NCI-H345 (cell line): ENCODE results near the gene SLAIN1.

Experiments
- DNase-seq: peaks from one replicate; lab custom pipeline; 2025; lab: John Stamatoyannopoulos, UW

The SLAIN1 gene

DNA sequence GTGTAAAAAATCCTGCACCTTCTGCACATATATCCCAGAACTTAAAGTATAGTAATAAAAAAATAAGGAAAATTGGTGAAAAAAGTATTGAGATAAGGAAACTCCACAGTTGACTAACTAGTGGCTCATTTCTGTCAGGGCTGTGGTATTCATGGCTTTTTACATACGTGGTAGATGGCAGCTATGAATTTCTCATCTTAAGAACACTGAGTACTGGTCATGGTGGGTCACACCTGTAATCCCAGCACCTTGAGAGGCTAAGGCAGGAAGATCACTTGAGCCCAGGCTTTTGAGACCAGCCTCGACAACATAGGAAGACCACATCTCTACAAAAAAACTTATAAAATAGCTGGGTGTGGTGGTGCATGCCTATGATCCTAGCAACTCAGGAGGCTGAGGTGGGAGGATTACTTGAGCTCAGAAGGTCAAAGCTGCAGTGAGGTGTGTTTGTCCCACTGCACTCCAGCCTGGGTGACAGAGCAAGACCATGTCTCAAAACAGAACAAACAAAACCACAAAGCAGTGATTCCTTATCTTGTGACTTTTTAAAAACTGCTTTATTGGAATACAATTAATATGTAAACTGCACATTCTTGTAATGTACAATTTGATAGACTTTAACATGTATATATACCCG is 16.8 kb downstream of the SLAIN1 start:
- DNase-seq = no peak

DNA sequence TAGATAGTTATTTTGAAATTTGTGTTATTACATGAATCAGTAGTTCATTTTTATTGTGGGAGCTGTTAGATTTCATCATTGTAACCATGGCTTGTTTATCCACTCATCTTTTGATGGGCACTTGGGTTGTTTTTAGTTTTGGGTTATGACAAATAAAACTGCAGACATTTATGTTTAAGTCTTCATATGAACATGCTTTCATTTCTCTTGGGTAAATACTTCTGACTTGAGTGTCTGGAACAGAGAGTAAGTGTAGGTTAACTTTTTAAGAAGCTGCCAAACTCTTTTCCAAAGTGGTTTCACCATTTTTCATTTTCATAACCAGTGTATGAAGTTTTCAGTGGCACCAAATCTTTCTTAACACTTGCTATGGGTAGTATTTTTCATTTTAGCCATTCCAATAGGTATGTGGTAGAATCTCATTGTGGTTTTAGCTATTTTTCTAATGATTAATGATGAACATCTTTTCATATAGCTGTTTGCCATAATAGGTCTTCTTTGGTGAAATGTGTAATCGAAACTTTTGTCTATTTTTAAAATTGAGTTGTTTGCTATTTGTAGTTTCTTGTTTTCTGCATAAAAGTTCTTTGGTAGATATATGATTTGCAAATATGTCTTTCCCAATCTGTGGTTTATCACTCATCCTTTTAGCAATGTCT is 17.9 kb downstream of the SLAIN1 start:
- no peak for DNase-seq

DNA sequence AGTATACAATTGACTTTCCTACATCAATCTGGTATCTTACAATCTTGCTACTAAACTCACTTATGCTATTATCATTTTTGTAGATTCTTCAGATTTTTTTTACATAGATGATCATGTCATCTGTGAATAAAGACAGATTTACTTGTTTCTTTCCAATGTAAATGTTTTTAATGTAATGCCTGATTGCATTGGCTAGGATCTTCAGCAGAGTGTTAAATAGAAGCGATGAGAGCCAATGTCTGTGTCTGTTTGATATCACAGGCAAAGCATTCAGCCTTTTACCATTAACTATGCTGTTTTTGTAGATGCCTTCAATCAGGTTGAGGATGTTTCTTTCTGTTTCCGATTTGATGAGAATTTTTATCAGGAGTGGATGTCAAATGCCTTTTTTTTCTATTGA is 19.2 kb downstream of the SLAIN1 start:
- DNase-seq = no peak

DNA sequence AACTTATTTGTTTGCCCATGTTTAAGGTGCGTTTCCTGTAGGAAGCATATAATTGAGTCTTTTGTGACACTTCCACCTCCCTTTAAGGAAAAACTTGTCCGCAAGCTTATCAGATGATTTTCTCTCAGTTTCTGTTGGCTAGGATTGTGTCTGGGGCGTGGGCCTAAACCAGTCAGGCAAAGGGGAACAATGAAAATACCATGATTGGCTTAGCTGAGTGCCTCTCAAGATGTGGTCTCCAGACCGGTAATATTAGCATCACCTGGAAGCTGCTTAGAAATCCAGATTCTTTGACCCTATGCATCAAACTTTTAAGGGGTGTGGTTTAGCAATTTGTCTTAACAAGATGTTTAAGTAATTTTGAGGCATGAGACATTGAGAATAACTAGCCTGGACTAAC is 20.0 kb downstream of the SLAIN1 start:
- DNase-seq = no peak

DNA sequence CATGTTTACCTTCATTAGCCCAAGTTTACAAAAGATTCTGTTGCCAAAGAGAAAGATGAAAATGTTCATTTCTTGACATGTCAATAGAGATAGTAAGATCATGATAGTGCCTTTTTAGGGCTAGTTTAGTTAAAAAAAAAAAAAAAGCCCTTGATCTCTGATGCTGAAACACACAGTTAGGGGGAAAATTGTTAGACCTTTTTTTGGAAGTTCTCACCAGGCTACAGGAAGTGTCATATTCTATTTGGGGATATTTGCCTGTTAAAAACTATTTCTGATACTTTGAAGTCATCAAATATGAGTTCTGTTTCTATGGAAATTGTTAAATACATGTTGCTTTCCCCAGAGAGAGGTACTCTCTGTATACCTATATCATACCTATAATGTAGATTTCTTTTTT is 21.6 kb downstream of the SLAIN1 start:
- no peak for DNase-seq

DNA sequence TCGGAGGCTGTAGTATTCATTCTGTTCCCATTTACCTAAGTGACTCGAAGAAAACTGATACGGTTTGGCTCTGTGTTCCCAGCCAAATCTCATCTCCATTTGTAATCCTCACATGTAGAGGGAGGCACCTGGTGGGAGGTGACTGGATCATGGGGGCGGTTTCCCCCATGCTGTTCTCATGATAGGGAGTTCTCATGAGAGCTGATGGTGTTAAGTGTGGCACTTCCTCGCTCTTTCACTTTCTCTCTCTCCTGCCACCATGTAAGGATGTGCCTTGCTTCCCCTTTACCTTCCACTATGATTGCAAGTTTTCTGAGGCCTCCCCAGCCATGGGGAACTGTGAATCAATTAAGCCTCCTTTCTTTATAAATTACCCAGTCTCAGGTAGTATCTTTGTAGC is 23.5 kb downstream of the SLAIN1 start:
- no peak for DNase-seq

DNA sequence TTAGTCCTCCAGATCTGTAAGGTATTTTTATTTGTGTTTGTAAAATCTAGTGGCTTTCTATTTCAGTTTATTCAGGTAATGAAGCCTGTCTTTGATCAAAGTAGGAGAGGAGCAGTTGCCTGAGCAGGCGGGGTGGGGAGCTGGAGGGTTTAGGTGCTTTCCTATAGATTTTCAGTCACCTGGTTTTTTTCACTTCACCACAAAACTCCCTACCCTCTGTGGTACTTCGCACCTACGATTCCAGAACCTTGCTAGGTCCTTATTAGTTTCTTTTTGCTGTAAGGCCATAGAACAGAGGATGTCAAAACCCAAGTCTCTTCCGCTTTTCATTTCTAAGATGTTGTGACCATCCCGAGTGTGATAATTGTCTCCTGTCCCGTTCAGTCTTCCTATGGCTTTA is 26.6 kb downstream of the SLAIN1 start:
- no peak for DNase-seq

DNA sequence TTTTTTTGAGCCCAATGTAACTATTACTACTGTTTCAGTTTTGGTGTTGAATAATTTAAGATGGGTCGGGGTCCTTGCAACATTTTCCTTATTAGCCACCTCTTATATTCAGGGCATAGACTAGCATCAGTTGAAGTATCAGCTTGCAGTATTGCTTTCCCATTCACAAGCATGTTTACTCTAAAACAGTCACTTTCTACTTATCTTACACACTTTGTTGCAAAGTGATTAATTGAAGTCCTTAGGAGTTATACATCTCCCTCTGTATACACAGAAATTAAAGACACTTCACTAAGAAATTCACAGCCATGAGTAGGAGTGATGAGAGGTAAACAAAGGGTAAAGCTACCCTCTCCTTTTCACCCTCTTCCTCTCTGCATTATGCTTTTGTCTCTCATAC is 27.6 kb downstream of the SLAIN1 start:
- no peak for DNase-seq

DNA sequence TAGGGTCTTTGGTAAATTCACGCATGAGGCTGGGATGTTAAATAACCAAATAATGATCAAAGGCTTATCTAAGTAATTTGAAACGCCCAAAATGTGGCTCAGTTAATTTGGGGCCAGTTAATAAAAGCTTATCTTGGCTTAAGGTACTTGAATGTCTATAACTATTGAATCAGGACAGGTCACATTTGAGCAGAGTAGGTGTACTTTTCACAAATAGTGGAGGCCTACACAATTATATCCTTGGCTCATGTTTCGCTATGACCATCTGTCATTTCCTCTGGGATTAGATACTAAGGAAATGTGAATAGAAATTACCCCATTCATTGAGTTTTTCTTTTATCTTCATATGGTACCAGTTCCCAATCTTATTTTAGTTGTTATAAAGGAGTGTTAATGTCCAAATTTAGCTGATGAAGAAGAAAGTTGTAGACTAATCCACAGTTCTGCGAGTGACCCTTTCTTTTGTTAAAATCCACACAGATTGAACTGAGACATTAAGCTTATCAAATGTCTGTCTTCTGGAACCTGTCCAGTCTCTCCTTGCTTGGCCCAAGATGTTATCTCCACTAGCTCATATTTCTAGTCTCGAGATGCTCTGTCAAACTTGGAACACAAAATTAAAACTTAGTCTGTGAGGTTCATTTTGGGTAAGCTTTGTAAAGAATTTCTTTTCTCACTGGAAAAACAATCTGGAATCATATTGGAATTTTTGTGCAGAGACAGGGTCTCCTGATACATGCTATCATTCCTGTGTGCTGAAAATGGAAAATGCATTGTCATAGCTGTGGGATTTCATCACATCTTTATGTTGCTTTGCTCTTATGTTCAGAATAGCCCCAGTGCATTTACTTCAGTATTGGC is 31.0 kb downstream of the SLAIN1 start:
- DNase-seq = no peak

DNA sequence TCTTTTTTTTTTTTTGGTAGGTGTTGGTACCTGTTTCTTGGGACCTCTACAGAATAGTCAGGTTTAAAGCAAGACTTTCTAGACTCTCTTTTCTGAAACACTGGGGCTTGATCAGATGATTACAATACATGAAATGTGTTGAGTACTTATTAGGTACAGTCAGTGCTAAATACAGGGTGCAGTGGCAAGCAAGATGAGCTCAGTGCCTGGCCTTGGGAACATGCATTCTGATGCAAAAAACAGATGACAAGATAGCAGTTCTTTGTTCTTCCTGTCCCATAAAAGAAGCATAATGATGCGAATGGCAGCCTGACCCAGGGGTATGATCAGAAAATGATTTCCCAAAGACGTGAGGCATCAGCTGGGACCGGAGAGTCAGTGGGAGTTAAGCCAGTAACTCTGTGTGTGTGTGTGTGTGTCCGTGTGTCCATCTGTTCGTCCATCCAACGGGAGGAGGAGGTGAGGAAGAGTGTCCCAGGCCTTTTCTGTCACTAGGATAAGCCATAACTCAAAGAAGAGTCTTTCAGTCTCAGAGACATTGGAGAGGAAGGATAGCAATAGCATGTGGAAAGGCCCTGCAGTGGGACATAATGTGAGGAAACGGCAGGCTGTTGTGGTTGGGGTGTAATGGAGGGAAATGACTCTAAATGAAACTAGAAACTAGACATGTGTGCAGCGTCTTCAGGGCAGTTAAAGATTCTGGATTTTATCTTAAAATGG is 32.2 kb downstream of the SLAIN1 start:
- DNase-seq = no peak

DNA sequence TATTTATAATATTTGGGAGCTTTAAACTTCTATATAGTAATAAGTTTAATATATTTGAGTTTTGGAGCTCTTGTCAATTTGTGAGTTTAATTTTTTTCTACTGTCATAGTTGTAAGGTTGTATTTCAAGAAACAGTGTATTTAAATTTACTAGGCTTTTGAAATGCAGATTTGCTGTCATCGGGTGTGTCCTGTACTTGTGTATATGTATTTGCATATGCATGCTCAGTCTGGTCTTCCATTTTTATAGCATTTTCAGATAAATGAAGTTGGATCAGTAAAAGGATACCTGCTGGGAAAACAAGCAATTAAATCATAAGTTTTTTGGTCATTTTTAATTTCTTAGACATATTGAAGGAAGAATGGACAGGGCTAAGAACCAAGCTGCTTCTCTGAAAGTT is 33.1 kb downstream of the SLAIN1 start:
- DNase-seq = no peak

DNA sequence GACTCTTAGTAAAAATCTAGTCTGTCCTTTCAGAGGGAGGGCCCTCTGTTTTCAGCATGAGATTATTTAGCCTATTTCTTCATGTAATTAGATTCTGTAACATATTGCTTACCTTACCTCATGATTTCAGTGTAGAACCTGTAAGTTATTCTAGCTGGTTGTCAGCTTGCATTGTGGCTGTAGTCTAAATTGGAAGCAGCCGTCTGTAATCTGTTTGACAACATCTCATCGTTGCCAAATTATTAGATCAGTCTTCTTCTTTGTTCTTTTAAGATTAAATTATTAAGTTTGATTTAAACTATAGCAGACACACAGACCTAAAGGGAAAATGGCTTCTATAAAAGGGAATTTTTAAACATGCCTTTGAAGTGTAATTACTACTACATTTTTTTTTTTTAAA is 34.8 kb downstream of the SLAIN1 start:
- no peak for DNase-seq

DNA sequence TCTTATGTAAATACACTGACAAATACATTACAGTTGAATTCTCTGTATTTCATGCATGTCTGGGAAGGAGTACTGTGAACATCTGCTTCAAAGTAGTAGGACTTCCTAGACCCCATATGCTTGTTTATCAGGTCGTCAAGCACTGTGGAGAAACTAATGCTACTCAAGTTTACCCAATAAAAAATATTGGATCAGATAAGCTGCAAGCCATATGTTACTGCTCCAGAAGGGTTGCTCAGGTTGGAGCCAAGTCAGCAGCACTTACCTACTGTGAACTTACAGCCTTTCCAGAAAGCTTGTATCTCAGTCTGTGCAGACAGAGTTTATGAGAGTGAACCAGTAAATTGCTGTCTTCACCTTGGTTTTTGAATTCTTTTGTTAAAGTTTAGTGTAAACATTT is 36.2 kb downstream of the SLAIN1 start:
- DNase-seq = no peak

DNA sequence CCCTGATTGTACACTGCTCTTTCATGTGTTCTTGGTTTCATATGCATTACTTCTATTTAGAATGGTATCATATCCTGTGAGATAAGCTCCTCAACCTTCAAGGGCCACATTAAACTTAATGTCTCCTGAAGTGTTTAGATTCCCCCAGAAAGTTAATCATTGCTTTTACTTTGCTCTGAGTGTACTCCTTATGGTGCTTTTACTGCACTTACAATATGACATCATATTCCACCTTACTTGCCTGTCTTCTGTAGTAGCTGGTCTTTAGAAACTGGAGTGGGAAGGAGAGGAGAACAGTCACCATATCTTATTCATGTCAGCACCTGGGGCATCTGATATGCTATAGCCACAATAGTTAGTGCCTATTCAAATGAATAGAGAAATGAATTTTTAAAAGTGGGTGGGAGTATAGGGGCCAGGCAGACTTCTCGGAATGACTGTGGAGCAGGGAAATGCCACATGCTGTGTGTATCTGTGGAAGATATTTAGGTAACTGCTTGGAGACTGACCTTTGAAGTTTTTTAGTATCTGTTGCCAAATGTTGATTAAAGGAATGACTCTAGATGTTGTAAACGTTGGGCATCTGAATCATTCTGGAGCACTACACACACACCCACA is 40.2 kb downstream of the SLAIN1 start:
- DNase-seq = no peak

DNA sequence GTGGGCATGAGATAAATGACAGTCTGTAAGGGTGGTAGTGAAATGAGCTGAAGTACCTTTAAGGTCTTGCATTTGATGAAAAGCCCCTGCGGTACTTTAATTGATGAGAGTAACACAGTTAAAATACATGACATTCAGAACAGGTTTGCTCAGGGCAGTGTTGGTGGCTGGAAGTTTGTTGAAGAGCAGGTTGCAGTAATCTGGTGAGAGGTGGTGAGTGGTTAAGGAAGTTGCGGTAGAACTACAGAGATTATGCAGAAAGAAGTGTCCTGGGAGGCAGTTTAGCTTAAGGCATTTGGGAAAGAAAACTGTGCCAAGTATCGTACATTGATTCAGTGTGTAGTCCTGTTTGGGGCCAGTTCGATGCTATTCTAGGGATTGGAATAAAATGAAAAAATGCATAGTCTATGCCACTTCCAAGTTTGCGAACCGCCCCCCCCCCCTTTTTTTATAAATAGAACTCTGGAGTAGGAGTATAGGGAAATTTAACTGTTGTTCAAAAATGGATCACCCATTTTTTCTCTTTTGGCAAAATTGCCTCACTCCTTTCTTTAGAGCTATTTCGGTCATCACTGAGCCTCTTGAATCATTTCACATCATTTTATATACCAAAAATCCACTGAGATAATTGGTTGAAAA is 42.7 kb downstream of the SLAIN1 start:
- no peak for DNase-seq

DNA sequence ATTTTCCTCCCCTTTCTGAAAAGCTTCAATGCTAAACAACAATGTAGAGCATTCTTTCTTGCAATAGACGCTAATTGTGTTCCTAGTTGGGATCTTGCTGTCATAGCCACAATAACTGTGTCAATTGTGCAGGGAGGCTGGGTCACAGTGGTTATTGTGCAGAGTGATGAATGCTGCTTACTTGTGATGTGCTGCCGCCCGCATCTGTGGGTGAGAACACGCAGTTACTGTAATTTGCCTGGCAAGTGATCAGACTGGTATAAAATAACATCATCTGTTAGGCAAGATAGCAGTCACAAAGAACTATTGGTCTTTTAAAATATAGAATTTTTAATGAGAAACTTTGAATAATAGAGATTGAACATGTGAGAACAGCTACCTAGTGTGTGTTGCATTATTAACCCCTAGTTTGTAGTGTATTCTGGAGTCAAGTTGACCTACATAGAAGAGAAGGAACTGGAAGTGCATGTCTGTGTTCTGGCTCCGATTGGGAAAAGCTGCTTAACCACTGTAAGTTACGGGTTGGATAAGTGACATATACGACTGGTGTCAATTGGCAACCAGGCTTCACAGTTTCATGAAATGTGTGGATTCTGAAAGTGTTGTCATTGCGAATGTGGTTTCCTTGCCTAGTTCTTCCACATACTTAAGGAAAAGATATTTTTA is 43.6 kb downstream of the SLAIN1 start:
- DNase-seq = no peak

DNA sequence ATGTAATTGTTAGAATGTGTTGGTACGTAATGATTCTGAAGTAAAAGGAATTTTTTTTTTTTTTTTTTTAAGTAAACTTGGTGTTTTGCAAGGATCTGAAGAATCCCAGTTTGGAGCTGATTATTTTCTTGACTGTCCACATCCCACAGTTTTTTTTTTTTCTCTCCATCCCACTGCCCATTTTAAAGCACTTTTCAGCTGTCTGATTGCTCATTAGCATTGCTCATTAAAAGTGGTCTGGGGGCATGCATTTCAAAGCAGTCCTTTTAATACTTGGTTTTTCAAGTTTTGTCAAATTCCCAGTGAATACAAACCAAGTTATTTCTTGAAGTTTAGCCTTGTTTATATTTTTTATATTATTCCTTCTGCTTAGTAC is 44.1 kb downstream of the SLAIN1 start:
- DNase-seq = no peak

DNA sequence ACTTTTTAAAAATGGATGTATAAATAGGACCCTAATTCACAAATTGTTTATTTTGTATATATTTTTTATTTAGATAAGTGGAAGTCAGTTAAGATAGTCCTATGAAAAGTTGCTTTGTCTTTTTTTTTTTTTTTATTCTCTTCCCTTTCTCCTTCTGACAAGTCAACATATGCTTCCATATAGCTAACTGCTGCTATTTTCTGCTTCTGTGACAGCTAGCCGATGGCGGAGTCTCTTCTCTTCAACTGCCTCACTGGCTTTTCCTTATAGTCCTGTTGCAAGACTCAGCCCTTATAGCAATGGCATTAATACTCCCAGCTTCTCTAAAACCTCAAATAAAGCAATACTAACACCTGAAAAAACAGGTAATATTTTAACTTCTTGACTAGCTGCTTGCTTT is 45.3 kb downstream of the SLAIN1 start:
- DNase-seq = no peak

DNA sequence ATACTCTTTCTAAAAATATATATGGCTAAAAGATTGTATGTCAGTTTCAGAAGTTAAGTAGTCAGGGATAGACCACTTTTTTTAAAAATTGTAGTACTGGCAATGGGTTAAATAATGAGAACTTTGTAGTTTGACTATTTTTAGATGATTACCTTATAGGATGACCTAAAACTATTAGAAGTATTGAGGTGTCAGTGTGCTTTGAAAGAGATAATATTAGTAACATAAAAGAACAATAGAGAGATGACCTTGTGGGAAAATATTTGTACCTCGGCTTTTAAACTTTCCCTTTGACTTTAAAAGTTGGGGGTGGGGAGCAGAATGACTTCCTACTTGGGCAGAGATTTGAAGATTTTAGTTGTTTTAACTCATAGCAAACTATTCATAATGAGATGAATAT is 48.3 kb downstream of the SLAIN1 start:
- DNase-seq = no peak

DNA sequence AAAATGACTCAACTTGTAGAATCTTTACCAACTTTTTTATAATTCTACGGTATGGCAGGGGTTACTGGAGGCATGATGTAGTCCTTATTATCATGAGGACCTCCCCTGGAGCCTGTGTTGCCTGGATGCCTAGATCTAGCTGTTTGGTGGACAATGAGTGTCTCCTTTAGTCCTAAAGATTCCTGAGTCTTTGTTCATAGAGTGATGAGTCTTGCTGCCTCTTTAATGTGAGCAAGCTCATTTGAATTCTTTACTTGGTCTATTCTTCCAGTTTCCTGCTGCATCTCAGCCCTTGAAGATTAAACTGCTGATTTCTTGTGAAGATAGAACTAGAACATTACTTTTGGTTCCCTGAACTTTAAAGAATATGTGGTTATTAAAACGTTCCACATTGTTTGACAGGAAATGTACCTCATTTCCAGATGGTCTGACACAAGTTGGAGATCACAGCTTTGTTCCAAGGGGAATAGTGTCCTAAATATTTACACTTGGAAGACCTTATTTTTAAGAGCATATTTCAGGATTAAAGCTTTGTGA is 51.9 kb downstream of the SLAIN1 start:
- no peak for DNase-seq
